HG03354 (cell line): ENCODE results near the gene GSK3B.

Experiments
- ATAC-seq: cut with Tn5 transposase; IDR thresholded peaks from one replicate; pipeline ENCODE4 v1.9.1; 2021; ENCODE audit warnings: mild to moderate bottlenecking; ENCODE audit not compliant: unreplicated experiment, poor library complexity, severe bottlenecking

GSK3B gene

DNA sequence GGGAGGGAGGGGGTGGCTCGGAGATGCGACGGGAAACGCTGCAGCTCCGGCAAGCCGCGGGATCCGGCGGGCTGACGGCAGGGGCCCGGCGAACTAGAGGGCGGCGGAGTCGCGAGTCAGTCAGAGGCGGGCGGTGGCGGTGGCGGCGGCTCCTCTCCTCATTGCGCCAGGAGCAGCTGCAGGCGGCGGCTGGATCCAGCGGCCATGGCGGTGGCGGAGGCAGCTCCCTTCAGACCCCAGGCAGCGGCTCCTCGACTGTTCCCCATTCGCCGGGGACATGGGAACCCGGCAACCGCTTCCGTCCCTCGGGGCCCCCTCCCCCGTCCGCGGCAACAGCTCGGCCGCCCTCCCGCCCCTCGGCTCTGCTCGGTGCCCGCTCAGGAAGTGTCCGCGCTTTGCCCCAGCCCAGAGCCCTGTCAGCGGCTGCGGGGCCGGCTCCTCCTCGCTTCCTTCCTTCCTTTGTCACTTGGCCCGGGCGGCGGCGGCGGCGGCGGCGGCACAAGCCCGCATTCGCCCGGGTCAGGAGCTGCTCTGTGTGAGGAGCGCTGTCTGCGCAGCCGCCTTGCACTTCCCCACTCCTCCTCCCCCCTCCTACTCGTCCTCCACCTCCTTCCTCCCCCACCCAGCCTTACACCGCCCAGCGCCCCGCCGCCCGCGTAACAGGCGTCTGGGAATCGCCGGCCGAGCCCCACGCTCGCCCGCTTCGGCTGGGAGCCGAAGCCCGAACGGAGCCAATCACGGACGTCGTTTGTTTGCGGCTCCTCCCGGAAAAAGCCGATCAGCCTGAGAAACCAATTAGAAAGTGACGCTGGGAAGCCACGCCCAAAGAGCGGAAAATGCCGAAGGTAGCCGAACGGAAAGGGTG lies at the start of gene GSK3B:
Gene GSK3B (minus strand): TSS at position 537 of the 865 bp plus-strand sequence. CDS start 1,013 bp downstream, outside the sequence.
- ATAC-seq: peak; percentile 33

DNA sequence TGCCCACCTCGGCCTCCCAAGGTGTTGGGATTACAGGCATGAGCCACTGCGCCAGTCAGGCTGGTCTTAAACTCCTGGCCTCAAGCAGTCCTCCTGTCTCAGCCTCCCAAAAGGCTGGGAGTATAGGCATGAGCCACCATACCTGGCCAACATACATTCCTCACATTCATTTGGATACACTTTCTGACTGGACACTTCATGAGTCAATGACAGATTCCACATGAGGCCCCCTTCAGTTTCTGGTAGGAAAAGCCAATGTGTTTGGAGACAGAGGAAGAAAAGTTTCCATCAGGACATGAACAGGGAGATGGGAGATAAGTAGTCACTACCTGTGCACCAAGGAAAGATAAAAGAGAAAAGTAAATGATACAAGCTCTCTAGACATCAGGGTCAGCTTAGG lies 49.4 kb upstream of the GSK3B start:
- no peak for ATAC-seq

DNA sequence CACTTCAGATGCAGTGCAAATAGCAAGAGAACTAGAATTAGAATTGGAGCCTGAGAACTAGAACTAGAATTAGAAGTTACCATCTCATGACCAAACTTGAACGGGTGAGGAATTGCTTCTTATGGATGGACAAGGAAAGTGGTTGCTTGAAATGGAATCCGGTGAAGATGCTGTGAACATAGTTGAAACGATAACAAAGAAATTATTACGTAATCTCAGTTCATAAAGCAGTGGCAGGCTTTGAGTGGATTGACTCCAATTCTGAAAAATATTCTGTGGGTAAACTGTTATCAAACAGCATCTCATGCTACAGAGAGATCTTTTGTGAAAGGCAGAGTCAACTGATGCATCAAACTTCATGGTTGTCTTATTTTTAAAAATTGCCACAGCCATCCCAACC lies 48.0 kb upstream of the GSK3B start:
- no peak for ATAC-seq

DNA sequence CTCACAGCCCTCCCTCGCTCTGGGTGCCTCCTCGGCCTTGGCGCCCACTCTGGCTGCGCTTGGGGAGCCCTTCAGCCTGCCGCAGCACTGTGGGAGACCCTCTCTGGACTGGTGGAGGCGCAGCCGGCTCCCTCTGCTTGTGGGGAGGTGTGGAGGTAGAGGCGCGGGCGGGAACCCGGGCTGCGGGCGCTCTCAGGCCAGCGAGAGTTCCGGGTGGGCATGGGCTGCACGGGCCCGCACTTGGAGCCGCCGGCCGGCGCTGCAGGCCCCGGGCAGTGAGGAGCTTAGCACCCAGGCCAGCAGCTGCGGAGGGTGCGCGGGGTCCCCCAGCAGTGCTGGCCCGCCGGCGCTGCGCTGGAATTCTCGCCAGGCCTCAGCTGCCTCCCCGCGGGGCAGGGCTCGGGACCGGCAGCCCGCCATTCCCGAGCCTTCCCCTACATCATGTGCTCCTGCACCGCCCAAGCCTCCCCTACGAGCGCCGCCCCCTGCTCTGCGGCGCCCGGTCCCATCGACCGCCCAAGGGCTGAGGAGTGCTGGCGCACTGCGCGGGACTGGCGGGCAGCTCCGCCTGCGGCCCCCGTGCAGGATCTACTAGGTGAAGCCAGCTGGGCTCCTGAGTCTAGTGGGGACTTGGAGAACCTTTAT lies 46.0 kb upstream of the GSK3B start:
- ATAC-seq: no peak

DNA sequence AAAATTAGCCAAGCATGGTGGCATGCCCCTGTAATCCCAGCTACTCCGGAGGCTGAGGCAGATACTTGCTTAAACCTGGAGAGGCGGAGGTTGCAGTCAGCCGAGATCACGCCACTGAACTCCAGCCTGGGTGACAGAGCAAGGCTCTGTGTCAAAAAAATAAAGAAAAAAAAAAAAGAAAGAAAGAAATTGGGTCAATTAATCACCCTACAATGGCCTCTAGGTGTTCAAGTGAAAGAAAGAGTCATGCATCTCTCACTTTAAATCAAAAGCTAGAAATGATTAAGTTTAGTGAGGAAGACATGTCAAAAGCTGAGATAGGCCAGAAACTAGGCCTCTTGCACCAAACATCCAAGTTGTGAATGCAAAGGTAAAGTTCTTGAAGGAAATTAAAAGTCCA lies 44.9 kb upstream of the GSK3B start:
- ATAC-seq: no peak

- ATAC-seq: no peak
Measured at GRCh38 chr3:120137548-120137947, 43.3 kb upstream of the GSK3B start.

GRCh38 chr3:120130656-120131055 lies 36.4 kb upstream of the GSK3B start:
- no peak for ATAC-seq

- no peak for ATAC-seq
Measured at GRCh38 chr3:120129718-120130513, 35.7 kb upstream of the GSK3B start.

DNA sequence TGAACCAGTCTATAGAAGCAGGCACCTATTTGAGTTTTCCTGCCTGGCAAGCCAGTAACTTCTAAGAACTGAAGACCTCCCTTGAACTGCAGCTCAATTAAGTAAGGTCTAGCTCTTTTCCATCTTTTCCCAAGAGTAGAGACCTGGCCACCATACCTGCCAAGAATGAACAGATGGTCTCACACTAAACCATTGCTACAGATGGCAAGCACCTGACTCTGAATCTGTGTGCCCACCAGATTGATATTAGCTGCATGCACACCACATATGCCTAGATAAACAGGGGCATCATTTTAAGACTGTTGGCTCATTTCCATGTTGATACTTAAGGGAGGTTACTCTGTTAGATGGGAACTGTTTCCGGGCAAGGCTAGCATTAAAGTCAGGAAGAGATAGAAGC lies 34.8 kb upstream of the GSK3B start:
- ATAC-seq: no peak

GRCh38 chr3:120125992-120126391 lies 31.7 kb upstream of the GSK3B start:
- ATAC-seq: no peak

GRCh38 chr3:120119846-120120510 lies 25.7 kb upstream of the GSK3B start:
- no peak for ATAC-seq

DNA sequence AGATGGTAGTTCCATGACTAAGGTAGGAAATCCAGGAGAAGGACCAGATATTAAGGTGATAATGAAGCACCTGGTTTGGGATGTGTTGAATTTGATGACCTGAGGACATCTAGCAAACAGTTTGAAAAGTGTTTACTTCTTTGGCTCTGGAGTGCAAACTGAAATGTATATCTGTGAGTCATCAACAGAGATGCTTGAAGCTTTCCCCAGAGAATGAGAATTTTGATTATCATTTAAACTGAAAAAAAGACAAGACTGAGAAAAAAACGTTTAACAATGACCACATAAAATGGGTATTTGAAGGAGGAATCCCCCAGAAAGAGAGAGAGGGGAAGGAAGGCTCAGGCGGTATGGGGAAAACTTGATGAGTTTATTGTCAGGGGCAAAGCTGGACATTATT lies 20.7 kb upstream of the GSK3B start:
- ATAC-seq: no peak

DNA sequence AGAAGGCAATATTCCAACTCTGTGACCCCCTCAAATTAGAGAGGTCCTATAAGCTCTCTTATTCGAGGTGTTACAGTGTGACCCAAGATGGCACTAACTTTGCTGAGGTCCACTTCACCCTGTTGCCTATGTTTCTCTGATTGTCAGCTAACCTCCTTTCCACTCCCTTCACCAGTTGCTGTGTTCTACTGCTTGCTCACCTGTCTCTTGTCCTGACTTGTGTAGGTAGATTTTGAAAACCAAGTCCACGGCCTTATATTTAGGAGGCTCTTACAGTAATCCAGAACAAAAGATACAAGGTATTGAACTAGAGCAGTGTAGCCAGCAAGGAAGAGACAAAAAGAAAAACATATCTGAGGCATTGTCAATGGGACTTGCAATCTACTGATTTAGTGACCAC lies 20.1 kb upstream of the GSK3B start:
- ATAC-seq: no peak

- ATAC-seq: no peak
Measured at GRCh38 chr3:120113128-120114116, 19.2 kb upstream of the GSK3B start.

GRCh38 chr3:120111898-120112297 lies 17.7 kb upstream of the GSK3B start:
- no peak for ATAC-seq

DNA sequence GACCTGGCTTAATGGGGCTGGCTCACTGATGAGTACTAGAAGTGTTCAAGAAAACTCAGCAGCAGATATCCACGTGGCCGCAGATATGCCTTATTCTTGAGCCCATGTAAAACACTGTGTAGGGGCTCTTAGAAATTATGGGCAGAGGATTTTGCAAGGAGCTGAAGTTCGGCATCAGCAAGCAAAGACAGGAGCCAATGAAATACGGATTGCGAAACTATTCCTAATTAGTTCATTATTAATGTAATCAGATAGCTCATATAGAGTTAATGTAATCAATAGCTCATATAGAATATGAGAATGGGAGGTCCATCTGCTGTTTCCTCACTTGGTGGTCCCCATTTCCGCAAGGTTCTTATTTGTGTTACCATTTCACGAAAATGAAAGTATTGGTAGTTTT lies 9.0 kb upstream of the GSK3B start:
- no peak for ATAC-seq

DNA sequence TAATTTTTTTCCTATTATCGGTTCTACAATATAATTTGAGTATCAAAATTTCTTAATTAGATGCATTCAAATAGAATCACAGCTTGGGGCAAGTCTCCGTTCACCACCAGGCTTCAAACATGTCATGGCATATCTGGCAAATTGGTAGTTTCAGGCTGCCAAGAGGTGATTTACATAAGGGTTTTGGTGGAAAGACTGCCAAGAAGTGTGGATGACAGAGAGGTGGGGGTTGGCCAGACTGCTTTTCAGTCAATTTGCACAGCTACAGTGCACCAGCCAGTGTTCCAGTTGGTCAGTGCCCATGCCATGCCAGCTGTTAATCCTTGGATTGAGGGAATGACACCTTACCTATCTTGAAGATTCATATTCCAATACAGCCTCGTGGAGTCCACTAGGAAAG lies 8.4 kb upstream of the GSK3B start:
- ATAC-seq: no peak

GRCh38 chr3:120102232-120102631 lies 8.0 kb upstream of the GSK3B start:
- no peak for ATAC-seq

GRCh38 chr3:120101624-120102023 lies 7.4 kb upstream of the GSK3B start:
- peak; percentile 56 for ATAC-seq
